Mesothelial cell of epicardium (in vitro differentiated cells): Measurements from ENCODE around the gene LTBP3. TPM values are rescaled to one million over a fixed set of nuclear protein-coding genes. Genes with fewer than 3 reads are reported as not detected.

Experiments
- DNase-seq, 2 experiments: peaks; one replicate each; pipeline ENCODE4 v3.0.0; 2021; ENCODE audit warnings: low spot score in 2 of 2; ENCODE audit not compliant: unreplicated experiment in 2 of 2
- H3K27ac Mint-ChIP-seq: 2 replicates; pipeline ENCODE4 v1.8.0; 2021; ENCODE audit warnings: mixed read lengths
- H3K27me3 Mint-ChIP-seq: 2 replicates; pipeline ENCODE4 v1.8.0; 2021; ENCODE audit warnings: low read depth, mixed read lengths
- H3K36me3 Mint-ChIP-seq: 2 replicates; pipeline ENCODE4 v1.8.0; 2021; ENCODE audit warnings: mixed read lengths
- H3K4me1 Mint-ChIP-seq: 2 replicates; pipeline ENCODE4 v1.8.0; 2021; ENCODE audit warnings: mixed read lengths
- H3K4me3 Mint-ChIP-seq: 2 replicates; pipeline ENCODE4 v1.8.0; 2021; ENCODE audit warnings: mild to moderate bottlenecking, moderate library complexity, mixed read lengths
- H3K9me3 Mint-ChIP-seq: 2 replicates; pipeline ENCODE4 v1.8.0; 2021; ENCODE audit warnings: mixed read lengths
- total RNA-seq: library from RNA; stranded (reverse); gene quantifications from 3 replicates; pipeline ENCODE4 v1.2.1, GENCODE V29; 2021
- TF ChIP-seq, protein P1 (sequence below): fragments of 200-600 bp; sonication (generic); IDR thresholded peaks from one replicate; pipeline ENCODE4 v1.5.0; 2021; ENCODE audit warnings: antibody characterized with exemption; ENCODE audit not compliant: unreplicated experiment

LTBP3 gene
- total RNA-seq, 1 donor from 2014 or later = 333 TPM

DNA sequence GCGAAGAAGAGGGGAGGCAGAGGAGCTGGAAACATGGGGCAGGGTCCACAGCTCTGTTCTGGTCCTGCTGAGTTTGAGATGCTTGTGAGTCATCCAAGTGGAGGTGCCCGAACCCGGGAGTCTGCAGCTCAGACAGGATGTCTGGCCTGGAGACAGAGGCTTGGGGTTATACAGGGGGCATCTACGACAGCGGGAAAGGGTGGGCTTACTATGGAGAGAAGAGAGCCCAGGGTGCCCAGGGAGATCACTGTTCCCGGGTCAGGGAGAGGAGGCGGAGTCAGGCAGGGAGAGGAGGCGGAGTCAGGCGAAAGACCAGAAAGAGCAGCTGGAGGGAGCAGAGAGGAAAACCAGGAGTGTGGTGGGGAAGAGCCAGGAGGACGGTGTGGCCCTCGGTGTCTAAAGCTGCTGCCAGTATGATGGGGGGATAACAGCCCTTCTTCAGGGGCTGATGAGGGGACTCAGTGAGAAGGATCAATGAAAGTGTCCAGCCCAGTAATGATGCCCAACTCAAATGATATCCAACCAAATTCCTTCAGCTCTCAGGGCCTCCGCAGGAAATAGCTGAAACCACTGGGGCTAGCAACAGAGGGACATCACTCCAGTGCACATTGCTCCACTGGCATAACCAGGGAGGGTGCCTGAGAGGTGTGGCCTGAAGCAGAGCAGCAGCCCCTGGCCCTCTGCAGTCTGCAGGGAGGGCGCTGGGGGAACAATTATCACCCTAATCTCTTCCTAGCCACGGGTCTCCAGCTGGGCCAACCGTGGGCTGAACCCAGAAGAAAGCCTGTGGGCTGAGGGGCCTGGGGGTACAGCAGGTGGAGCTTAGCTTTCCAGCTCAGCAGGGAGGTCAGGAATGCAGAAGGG is 2.6 kb upstream of the LTBP3 start:
- Mint-ChIP-seq H3K27me3 (no peaks in the 10 kb centered on the region), H3K4me1 (peaks cover 48% of the 10 kb centered on the region), H3K4me3 (peak overlapping the region; percentile 14), H3K27ac (peak overlapping the region; percentile 92), H3K9me3 (no peaks in the 10 kb centered on the region), H3K36me3 (no peaks in the 10 kb centered on the region)
- TF ChIP-seq, protein P1, sequence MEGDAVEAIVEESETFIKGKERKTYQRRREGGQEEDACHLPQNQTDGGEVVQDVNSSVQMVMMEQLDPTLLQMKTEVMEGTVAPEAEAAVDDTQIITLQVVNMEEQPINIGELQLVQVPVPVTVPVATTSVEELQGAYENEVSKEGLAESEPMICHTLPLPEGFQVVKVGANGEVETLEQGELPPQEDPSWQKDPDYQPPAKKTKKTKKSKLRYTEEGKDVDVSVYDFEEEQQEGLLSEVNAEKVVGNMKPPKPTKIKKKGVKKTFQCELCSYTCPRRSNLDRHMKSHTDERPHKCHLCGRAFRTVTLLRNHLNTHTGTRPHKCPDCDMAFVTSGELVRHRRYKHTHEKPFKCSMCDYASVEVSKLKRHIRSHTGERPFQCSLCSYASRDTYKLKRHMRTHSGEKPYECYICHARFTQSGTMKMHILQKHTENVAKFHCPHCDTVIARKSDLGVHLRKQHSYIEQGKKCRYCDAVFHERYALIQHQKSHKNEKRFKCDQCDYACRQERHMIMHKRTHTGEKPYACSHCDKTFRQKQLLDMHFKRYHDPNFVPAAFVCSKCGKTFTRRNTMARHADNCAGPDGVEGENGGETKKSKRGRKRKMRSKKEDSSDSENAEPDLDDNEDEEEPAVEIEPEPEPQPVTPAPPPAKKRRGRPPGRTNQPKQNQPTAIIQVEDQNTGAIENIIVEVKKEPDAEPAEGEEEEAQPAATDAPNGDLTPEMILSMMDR = no peak
- DNase-seq = no peak

GRCh38 chr11:65559951-65560537 is 1.9 kb upstream of the LTBP3 start:
- H3K4me1 Mint-ChIP-seq = peaks cover 56% of the 10 kb centered on the region
- peak overlapping the region; percentile 92 for H3K27ac Mint-ChIP-seq
- H3K9me3 Mint-ChIP-seq = no peaks in the 10 kb centered on the region
- no peaks in the 10 kb centered on the region for H3K36me3 Mint-ChIP-seq
- H3K4me3 Mint-ChIP-seq = peak overlapping the region; percentile 14
- H3K27me3 Mint-ChIP-seq = no peaks in the 10 kb centered on the region
- DNase-seq = no peak
- TF ChIP-seq, protein P1 = no peak

DNA sequence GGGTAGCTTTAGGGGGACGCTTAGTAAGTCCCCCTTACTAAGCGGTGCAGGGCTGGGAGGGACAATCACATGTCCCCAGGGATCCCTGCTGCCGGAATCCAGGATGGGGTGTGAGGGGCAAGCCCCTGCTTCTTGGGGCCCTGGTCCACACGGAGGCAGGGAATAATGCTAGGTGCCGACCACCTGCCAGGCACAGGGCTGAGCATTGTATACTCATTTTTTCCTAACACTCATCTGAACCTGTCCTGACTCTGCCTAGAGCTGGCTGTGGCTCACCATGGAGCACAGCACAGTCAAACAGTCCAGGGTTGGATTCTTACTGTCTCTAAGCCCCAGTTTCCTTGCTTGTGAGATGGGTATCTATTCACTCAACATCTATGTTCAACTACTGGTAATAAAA is 1.4 kb upstream of the LTBP3 start:
- Mint-ChIP-seq H3K4me1 (peaks cover 61% of the 10 kb centered on the region), H3K27ac (peak overlapping the region; percentile 92), H3K27me3 (no peaks in the 10 kb centered on the region), H3K4me3 (peak overlapping the region; percentile 65), H3K36me3 (no peaks in the 10 kb centered on the region), H3K9me3 (no peaks in the 10 kb centered on the region)
- TF ChIP-seq, protein P1 = no peak
- DNase-seq = no peak

DNA sequence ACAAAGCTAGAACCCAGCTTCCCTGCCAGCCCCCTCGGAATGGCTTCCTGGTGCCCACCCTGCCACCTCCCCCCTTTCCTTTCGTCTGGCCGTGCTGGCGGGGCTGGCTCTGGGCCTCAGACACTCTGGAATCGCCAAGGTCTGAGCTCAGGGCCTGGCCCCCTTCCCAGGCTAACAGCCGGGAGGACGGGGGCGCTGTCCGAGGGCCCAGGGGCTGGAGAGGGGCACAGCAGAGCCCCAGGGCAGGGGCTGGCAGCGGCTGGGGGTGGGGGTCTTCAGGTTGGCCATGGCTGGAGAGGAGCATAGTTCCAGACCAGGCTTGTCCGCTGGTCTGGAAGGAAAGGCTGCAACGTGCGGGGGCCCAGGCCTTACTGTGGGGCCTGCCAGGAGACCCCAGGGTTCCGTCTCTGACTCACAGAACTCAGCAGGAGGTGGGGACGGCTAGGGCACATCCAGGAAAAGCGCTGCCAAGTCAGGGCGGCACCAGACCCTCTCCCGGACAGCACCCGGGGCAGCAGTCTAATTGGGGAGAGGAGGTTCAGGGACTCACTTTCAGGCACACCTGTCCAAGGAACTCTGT is 861 bp upstream of the LTBP3 start:
- TF ChIP-seq, protein P1 = no peak
- Mint-ChIP-seq H3K36me3 (no peaks in the 10 kb centered on the region), H3K27me3 (no peaks in the 10 kb centered on the region), H3K9me3 (no peaks in the 10 kb centered on the region), H3K27ac (peak overlapping the region; percentile 92), H3K4me1 (peaks cover 64% of the 10 kb centered on the region), H3K4me3 (peak overlapping the region; percentile 65)
- no peak for DNase-seq

DNA sequence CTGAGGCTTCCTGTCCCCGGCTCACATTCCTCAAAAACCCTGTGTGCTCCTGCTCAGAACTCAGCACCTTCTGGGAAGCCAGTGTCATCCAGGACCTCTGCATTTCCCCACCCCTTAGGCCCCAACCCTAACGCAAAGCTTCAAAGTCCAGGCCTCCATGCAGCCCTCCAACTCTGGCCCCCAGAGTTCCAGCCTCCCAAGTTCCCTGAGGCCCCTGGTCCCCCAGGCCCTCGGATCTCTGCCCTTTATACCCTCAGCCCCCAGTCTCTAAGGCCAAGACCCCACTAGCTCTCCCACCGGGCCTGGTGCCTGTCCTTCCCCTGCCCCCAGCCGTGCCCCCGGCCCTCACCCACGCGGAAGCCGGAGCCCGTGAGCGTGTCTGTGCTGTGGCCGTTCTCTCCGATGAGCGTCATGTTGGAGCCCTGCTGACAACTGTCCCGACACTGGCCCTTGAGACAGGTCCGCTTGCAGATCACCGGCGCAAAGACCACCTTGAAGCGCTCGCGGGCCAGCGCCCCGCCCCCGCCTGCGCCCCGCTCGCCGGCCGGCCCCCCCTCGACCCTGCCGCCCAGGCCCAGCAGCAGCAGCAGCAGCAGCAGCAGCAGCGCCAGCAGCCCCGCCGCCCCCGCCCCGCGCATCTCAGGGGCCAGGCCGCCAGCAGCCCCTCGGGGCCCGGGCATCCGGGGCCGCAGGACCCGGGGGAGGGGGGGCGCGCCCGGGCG is 718 bp downstream of the LTBP3 start:
- peak overlapping the region; percentile 82 for H3K4me3 Mint-ChIP-seq
- H3K27me3 Mint-ChIP-seq = no peaks in the 10 kb centered on the region
- H3K4me1 Mint-ChIP-seq = peaks cover 64% of the 10 kb centered on the region
- no peaks in the 10 kb centered on the region for H3K9me3 Mint-ChIP-seq
- peak overlapping the region; percentile 93 for H3K27ac Mint-ChIP-seq
- no peak for DNase-seq
- TF ChIP-seq, protein P1 = no peak
- H3K36me3 Mint-ChIP-seq = peaks cover 3% of the 10 kb centered on the region
